Gastrocnemius medialis (tissue), 4 donors: ENCODE data around the gene HIBCH. TPM values are rescaled to one million over a fixed set of nuclear protein-coding genes. Genes with fewer than 3 reads are reported as not detected.

Source experiments
- ATAC-seq, 2 donors: fragments of 150-250 bp; one replicate each; pipeline ENCODE4 v1.9.1; 2016
- DNase-seq, 2 donors: peaks; one replicate each; pipeline ENCODE4 v3.0.0-alpha.2; 2019
- H3K27ac ChIP-seq, 4 donors: fragments of 200-600 bp; sonication (generic); 1 replicate in 1 of 4; 2 replicates in 3 of 4; pipeline ENCODE4 v1.5.1; 2016 to 2018; ENCODE audit warnings: mild to moderate bottlenecking in 2 of 4, moderate library complexity in 1 of 4
- H3K27me3 ChIP-seq, 3 donors: fragments of 200-600 bp; sonication (generic) in 2 of 3; 1 replicate in 1 of 3; 2 replicates in 2 of 3; pipeline versions ENCODE4 v1.5.1 to v1.6.0; 2016 to 2019; ENCODE audit warnings: mild to moderate bottlenecking in 1 of 3, moderate library complexity in 1 of 3
- H3K36me3 ChIP-seq, 2 donors: fragments of 200-600 bp; sonication (generic) in 1 of 2; one replicate each; pipeline ENCODE4 v1.5.1; 2017 to 2018
- H3K4me1 ChIP-seq, 2 donors: fragments of 200-600 bp; sonication (generic) in 1 of 2; one replicate each; pipeline ENCODE4 v1.5.1; 2016 to 2017; ENCODE audit warnings: mild to moderate bottlenecking in 2 of 2
- H3K4me3 ChIP-seq, 4 donors: fragments of 200-600 bp; sonication (generic) in 3 of 4; 1 replicate in 1 of 4; 2 replicates in 3 of 4; pipeline ENCODE4 v1.5.1; 2016 to 2019; ENCODE audit warnings: mild to moderate bottlenecking in 2 of 4
- H3K9me3 ChIP-seq, 3 donors: fragments of 200-600 bp; sonication (generic) in 2 of 3; 1 replicate in 1 of 3; 2 replicates in 2 of 3; pipeline ENCODE4 v1.5.1; 2016 to 2019
- CTCF ChIP-seq, 5 experiments: fragments of 450-650 bp in 3 of 5; fragments of 200-600 bp in 2 of 5; sonication (generic) in 2 of 5; IDR thresholded peaks in 4 of 5; conservative IDR thresholded peaks in 1 of 5; 1 replicate in 4 of 5; 2 replicates in 1 of 5; pipeline ENCODE4 v1.5.1; 2016 to 2019; ENCODE audit warnings: antibody characterized with exemption in 5 of 5, mild to moderate bottlenecking in 3 of 5, moderate library complexity in 3 of 5
- POLR2A ChIP-seq, 2 donors: fragments of 450-650 bp; IDR thresholded peaks; one replicate each; pipeline ENCODE4 v1.6.1; 2017; ENCODE audit warnings: antibody characterized with exemption in 2 of 2, mild to moderate bottlenecking in 2 of 2, moderate library complexity in 2 of 2
- in situ Hi-C, 4 donors: fragments of 200-750 bp; cut with MboI; loops; one replicate each; pipeline versions ENCODE4 v1.15.0 to v1.8.0; 2017; ENCODE audit warnings: low sequenced_read_pairs in 4 of 4
- intact Hi-C: fragments of 100-400 bp; cut with DNase I; formaldehyde crosslinking; loops from one replicate; pipeline ENCODE4 v1.15.1; 2023; ENCODE audit warnings: low total_unique reads
- total RNA-seq, 4 donors: library from RNA; depleted of rRNA; stranded (reverse); fragments of >200 nt; gene quantifications; one replicate each; pipeline versions ENCODE4 v1.1.0 to v1.2.3, GENCODE V29; 2016

The HIBCH gene
- total RNA-seq, 4 donors from 2014 or later: 3.7 to 20.1 (median 10.6) TPM

GRCh38 chr2:190207930-190208329, 111.7 kb downstream of the HIBCH start:
- no peak for ATAC-seq
- Histone ChIP-seq H3K9me3 (no peaks in the 10 kb centered on the region), H3K36me3 (peaks cover 0 to 4% of the 10 kb centered on the region in 2 donors), H3K4me1 (no peaks in the 10 kb centered on the region), H3K4me3 (no peak overlapping the region), H3K27me3 (no peaks in the 10 kb centered on the region), H3K27ac (no peak overlapping the region)
- intact Hi-C loops (no loop called here), in situ Hi-C loops (no loop called here)
- no peak for DNase-seq
- TF ChIP-seq CTCF (IDR thresholded peaks at IDR 0.05 in 4 of 5, conservative IDR thresholded peaks at IDR 0.05 in 1 of 5) (no peak), POLR2A (IDR thresholded peaks at IDR 0.05) (no peak)

- Histone ChIP-seq H3K9me3 (no peaks in the 10 kb centered on the region), H3K27ac (no peak overlapping the region), H3K4me3 (no peak overlapping the region), H3K36me3 (peaks cover 0 to 7% of the 10 kb centered on the region in 2 donors), H3K4me1 (no peaks in the 10 kb centered on the region), H3K27me3 (no peaks in the 10 kb centered on the region)
- no peak for DNase-seq
- intact Hi-C loops: no loop called here
- in situ Hi-C loops: no loop called here
- no peak for ATAC-seq
- TF ChIP-seq CTCF (IDR thresholded peaks at IDR 0.05 in 4 of 5, conservative IDR thresholded peaks at IDR 0.05 in 1 of 5): no peak
- TF ChIP-seq POLR2A (IDR thresholded peaks at IDR 0.05): no peak
Measured at GRCh38 chr2:190205657-190206056, 114.0 kb downstream of the HIBCH start.

DNA sequence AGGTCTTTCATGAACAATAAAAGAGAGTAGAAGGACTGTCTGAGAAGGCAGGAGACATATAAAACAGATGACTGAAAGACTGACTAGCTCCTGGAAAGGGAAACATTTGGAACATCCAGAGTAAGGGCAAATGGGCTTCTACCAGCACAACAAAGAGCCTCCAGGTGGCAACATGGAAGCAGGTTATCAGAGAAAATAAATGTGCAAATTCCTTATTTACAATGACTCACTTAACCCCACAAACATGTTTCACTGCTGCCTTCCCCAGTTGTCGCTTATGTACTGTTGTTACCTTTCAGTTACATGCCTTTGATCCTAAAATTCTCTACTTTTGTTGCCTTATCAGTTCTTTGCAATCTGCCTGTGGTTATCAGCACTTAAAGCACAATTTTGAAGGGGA, 117.0 kb downstream of the HIBCH start:
- TF ChIP-seq POLR2A (IDR thresholded peaks at IDR 0.05) (no peak), CTCF (IDR thresholded peaks at IDR 0.05 in 4 of 5, conservative IDR thresholded peaks at IDR 0.05 in 1 of 5) (no peak)
- Histone ChIP-seq H3K36me3 (peaks cover 0 to 12% of the 10 kb centered on the region in 2 donors), H3K27me3 (no peaks in the 10 kb centered on the region), H3K9me3 (no peaks in the 10 kb centered on the region), H3K4me3 (no peak overlapping the region), H3K27ac (no peak overlapping the region), H3K4me1 (peaks cover 0 to 8% of the 10 kb centered on the region in 2 donors)
- in situ Hi-C loops: no loop called here
- DNase-seq (no peak), ATAC-seq (no peak)
- intact Hi-C loops: no loop called here

DNA sequence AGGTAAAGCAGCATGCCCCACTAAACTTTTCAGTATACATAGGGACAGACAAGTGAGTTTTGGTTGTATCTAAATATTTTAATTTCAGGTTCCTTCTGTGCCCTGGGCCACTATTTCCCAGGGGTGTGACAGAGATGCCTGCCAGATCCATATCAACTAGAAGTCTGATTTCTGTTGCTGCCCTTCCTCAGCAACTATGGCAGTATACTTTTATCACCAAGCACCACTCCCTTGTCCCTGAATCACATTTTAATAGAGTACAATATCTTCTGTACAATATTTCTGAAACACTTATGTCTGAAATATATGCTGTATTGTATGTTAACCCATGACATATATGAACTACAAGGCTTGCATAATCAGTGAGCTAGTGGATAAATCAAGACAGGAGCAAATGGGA, 117.6 kb downstream of the HIBCH start:
- Histone ChIP-seq H3K4me1 (peaks cover 0 to 10% of the 10 kb centered on the region in 2 donors), H3K4me3 (no peak overlapping the region), H3K36me3 (peaks cover 0 to 12% of the 10 kb centered on the region in 2 donors), H3K27me3 (no peaks in the 10 kb centered on the region), H3K9me3 (no peaks in the 10 kb centered on the region), H3K27ac (no peak overlapping the region)
- no peak for TF ChIP-seq CTCF (IDR thresholded peaks at IDR 0.05 in 4 of 5, conservative IDR thresholded peaks at IDR 0.05 in 1 of 5)
- no peak for TF ChIP-seq POLR2A (IDR thresholded peaks at IDR 0.05)
- DNase-seq (no peak), ATAC-seq (no peak)
- in situ Hi-C loops: no loop called here
- intact Hi-C loops: no loop called here

DNA sequence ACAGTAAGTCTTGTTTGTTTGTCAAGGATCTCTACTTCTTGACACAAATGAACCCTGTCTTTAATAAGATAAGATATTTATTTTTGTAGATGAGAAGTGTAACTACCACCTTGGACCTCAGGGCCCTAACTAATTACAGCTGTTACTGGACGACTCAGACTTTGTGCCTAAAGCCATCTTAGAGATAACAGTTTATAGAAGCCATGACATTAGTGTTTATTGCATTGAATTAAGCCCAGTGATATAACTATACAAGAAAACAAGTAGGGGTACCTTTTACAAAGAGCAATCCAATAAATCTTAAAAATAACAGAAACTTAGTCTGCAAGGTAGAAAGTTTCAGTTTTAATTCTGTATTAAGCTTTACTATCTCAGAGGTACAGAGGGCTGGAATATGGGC, 119.0 kb downstream of the HIBCH start:
- Histone ChIP-seq H3K27me3 (no peaks in the 10 kb centered on the region), H3K4me3 (no peak overlapping the region), H3K9me3 (no peaks in the 10 kb centered on the region), H3K4me1 (peaks cover 0 to 10% of the 10 kb centered on the region in 2 donors), H3K36me3 (peaks cover 0 to 12% of the 10 kb centered on the region in 2 donors), H3K27ac (no peak overlapping the region)
- in situ Hi-C loops: no loop called here
- DNase-seq (no peak), ATAC-seq (no peak)
- intact Hi-C loops: no loop called here
- TF ChIP-seq CTCF (IDR thresholded peaks at IDR 0.05 in 4 of 5, conservative IDR thresholded peaks at IDR 0.05 in 1 of 5) (no peak), POLR2A (IDR thresholded peaks at IDR 0.05) (no peak)
